Liver (tissue), 3 donors: Measurements from ENCODE around the gene CD247.

Experiments used
- NR2F2 ChIP-seq: IDR thresholded peaks from 2 replicates; pipeline ENCODE4 v1.6.1; 2016; ENCODE audit warnings: antibody characterized with exemption
- RAD21 ChIP-seq, 2 donors: IDR thresholded peaks; 2 replicates each; pipeline ENCODE4 v1.6.1; 2016; ENCODE audit warnings: antibody characterized with exemption in 2 of 2, mild to moderate bottlenecking in 2 of 2
- TAF1 ChIP-seq: conservative IDR thresholded peaks from 2 replicates; pipeline ENCODE4 v1.6.1; 2016; ENCODE audit warnings: antibody characterized with exemption, mild to moderate bottlenecking
- YY1 ChIP-seq: IDR thresholded peaks from 2 replicates; pipeline ENCODE4 v1.6.1; 2016; ENCODE audit warnings: antibody characterized with exemption, mild to moderate bottlenecking
- TF ChIP-seq, protein P1 (sequence below): fragments of 150-350 bp; IDR thresholded peaks from 2 replicates; pipeline ENCODE4 v1.5.1; 2017; ENCODE audit warnings: improper control_type of control experiment, low read depth, low read length; ENCODE audit not compliant: missing input control
- TF ChIP-seq, protein P2 (sequence below): IDR thresholded peaks from 2 replicates; pipeline ENCODE4 v1.6.1; 2016; ENCODE audit warnings: antibody characterized with exemption, mild to moderate bottlenecking
- TF ChIP-seq, protein P3 (sequence below): IDR thresholded peaks from 2 replicates; pipeline ENCODE4 v1.6.1; 2016; ENCODE audit warnings: antibody characterized with exemption
- TF ChIP-seq, protein P4 (sequence below): IDR thresholded peaks from 2 replicates; pipeline ENCODE4 v1.6.1; 2016; ENCODE audit warnings: antibody characterized with exemption
- donor health status: healthy.
- donor health status: healthy.

DNA sequence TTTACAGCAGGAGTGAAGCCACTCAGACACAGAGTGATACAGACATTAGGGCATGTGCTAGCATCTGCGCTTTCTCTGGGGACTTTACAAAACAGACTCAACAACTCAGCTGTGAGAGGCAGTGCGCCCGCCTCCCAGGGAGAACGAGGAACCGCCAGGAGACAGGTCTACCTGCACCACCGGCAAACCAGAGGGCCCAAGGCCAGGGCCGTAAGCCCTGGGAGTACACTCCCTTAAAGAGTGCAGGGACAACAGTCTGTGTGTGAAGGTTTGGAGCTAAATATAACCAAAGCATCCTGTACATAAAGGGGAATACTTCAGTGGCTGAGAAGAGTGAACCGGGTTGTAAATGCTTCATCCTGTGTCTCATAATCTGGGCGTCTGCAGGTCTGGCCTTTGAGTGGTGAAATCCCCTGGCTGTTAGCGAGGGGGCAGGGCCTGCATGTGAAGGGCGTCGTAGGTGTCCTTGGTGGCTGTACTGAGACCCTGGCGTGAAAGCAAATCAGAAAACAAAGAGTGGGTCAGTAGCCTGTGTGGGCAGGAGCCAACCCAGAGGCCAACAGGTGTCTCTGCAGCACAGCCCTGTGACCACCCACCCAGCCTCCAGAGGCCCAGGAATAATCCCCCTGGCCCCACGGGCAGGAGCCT, 86.9 kb downstream of the CD247 start:
- TF ChIP-seq, protein P1, sequence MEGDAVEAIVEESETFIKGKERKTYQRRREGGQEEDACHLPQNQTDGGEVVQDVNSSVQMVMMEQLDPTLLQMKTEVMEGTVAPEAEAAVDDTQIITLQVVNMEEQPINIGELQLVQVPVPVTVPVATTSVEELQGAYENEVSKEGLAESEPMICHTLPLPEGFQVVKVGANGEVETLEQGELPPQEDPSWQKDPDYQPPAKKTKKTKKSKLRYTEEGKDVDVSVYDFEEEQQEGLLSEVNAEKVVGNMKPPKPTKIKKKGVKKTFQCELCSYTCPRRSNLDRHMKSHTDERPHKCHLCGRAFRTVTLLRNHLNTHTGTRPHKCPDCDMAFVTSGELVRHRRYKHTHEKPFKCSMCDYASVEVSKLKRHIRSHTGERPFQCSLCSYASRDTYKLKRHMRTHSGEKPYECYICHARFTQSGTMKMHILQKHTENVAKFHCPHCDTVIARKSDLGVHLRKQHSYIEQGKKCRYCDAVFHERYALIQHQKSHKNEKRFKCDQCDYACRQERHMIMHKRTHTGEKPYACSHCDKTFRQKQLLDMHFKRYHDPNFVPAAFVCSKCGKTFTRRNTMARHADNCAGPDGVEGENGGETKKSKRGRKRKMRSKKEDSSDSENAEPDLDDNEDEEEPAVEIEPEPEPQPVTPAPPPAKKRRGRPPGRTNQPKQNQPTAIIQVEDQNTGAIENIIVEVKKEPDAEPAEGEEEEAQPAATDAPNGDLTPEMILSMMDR = no peak
- no peak for TF ChIP-seq YY1
- TF ChIP-seq, protein P2, sequence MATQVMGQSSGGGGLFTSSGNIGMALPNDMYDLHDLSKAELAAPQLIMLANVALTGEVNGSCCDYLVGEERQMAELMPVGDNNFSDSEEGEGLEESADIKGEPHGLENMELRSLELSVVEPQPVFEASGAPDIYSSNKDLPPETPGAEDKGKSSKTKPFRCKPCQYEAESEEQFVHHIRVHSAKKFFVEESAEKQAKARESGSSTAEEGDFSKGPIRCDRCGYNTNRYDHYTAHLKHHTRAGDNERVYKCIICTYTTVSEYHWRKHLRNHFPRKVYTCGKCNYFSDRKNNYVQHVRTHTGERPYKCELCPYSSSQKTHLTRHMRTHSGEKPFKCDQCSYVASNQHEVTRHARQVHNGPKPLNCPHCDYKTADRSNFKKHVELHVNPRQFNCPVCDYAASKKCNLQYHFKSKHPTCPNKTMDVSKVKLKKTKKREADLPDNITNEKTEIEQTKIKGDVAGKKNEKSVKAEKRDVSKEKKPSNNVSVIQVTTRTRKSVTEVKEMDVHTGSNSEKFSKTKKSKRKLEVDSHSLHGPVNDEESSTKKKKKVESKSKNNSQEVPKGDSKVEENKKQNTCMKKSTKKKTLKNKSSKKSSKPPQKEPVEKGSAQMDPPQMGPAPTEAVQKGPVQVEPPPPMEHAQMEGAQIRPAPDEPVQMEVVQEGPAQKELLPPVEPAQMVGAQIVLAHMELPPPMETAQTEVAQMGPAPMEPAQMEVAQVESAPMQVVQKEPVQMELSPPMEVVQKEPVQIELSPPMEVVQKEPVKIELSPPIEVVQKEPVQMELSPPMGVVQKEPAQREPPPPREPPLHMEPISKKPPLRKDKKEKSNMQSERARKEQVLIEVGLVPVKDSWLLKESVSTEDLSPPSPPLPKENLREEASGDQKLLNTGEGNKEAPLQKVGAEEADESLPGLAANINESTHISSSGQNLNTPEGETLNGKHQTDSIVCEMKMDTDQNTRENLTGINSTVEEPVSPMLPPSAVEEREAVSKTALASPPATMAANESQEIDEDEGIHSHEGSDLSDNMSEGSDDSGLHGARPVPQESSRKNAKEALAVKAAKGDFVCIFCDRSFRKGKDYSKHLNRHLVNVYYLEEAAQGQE = no peak
- TF ChIP-seq TAF1 = no peak
- TF ChIP-seq RAD21 (IDR thresholded peaks at IDR 0.05) = no peak
- TF ChIP-seq, protein P3, sequence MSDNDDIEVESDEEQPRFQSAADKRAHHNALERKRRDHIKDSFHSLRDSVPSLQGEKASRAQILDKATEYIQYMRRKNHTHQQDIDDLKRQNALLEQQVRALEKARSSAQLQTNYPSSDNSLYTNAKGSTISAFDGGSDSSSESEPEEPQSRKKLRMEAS = no peak
- TF ChIP-seq, protein P4, sequence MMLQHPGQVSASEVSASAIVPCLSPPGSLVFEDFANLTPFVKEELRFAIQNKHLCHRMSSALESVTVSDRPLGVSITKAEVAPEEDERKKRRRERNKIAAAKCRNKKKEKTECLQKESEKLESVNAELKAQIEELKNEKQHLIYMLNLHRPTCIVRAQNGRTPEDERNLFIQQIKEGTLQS = no peak
- TF ChIP-seq NR2F2 = no peak
